MG63 (cell line): ENCODE results near the gene NFE2L1. TPM values are rescaled to one million over a fixed set of nuclear protein-coding genes. Genes with fewer than 3 reads are reported as not detected.
"Not testable (repeated sequence)": the region's sequence is repeated elsewhere in the genome, so short reads cannot be mapped to it uniquely, and the experiment has no call there.

Experiments used
- DNase-seq: peaks from one replicate; pipeline ENCODE4 v3.0.0-alpha.2; 2020
- H3K27me3 ChIP-seq: fragments of 250-450 bp; sonication (Bioruptor Pico); 2 replicates; pipeline ENCODE4 v1.5.1; 2020; ENCODE audit warnings: mild to moderate bottlenecking, moderate library complexity
- H3K36me3 ChIP-seq: fragments of 250-450 bp; sonication (Bioruptor Pico); 2 replicates; pipeline ENCODE4 v1.5.1; 2020; ENCODE audit warnings: mild to moderate bottlenecking, moderate library complexity
- H3K4me3 ChIP-seq: fragments of 250-450 bp; sonication (Bioruptor Pico); 2 replicates; pipeline ENCODE4 v1.5.1; 2020; ENCODE audit warnings: mild to moderate bottlenecking, moderate library complexity
- H3K9me3 ChIP-seq: fragments of 250-450 bp; sonication (Bioruptor Pico); 2 replicates; pipeline ENCODE4 v1.5.1; 2020; ENCODE audit warnings: mild to moderate bottlenecking, moderate library complexity
- total RNA-seq: library from RNA; depleted of rRNA; stranded (reverse); fragments of >200 nt; shearing (Covaris generic); gene quantifications from 2 replicates; pipeline ENCODE4 v1.2.3, GENCODE V29; 2014; ENCODE audit warnings: low replicate concordance

NFE2L1 gene
- total RNA-seq, 1 experiment from 2014 or later = 33.6 TPM

DNA sequence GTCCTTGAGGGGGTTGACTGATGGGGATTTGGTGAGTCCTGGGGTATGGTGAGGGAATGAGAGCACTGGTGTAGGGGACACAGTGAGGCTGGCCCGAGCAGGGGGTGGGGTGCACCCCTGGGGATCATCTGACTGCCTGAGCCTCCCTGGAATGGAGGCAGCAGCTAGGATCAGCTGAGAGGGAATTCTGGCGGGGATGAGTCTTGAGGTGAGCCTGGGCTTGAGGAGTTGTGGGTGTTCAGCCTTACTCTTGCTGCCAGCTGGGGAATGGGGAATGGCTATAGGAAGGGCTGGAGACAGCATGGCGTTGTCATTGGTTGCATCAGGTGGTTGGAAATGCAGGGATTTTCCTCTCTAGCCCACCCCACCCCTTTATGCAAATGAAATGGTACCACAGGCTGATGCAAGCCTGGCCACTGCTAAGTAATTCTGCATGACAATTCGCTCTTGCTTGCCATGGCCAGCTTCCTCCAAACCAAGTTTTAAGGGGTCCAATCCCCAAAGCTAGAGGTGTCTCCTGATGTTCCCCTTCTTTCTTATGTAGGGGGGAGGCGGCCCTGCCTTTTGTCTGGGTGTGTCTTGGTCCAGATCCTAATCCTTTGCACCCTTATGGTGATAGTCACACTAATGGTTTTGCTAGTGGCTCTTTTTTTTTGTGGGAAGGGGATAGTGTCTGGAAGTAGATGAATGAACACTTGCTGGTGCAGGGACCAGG is 7.5 kb downstream of the NFE2L1 start:
- peaks cover 94% of the 10 kb centered on the region for H3K36me3 ChIP-seq
- DNase-seq = peak; percentile 66
- no peaks in the 10 kb centered on the region for H3K27me3 ChIP-seq
- no peaks in the 10 kb centered on the region for H3K9me3 ChIP-seq
- no peak overlapping the region for H3K4me3 ChIP-seq

DNA sequence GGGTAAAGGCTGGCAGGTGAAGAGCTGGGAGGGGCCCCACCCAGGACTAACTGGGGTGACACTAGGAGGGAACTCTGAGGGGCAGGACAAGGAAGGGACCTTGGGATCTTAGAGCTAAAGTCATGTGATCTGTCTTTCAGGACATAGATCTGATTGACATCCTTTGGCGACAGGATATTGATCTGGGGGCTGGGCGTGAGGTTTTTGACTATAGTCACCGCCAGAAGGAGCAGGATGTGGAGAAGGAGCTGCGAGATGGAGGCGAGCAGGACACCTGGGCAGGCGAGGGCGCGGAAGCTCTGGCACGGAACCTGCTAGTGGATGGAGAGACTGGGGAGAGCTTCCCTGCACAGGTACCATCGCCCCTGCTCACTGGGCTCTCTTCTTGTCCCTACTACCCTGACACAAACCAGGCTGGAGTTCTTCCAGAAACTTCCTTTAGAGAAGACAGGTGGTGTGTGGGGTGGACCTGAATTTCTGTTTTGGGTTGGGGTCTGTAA is 8.1 kb downstream of the NFE2L1 start:
- Histone ChIP-seq H3K4me3 (no peak overlapping the region), H3K36me3 (peaks cover 90% of the 10 kb centered on the region), H3K27me3 (no peaks in the 10 kb centered on the region), H3K9me3 (no peaks in the 10 kb centered on the region)
- DNase-seq = no peak

DNA sequence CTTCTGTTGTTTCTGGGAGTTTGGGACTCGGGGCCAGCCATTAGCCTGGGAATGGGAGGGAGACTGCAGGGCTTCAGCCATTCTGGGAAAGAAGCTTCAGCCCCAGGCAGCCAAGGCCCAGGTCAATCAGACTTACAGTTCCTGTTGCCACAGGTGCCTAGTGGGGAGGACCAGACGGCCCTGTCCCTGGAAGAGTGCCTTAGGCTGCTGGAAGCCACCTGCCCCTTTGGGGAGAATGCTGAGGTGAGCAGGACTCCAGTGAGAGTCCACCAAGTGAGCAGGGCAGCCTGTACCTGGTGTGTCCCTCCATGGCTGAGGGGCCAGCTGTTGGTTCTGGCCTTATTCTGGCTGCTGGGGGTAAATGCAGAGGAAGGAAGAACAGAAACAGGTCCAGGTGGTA is 8.7 kb downstream of the NFE2L1 start:
- Histone ChIP-seq H3K27me3 (no peaks in the 10 kb centered on the region), H3K9me3 (no peaks in the 10 kb centered on the region), H3K36me3 (peaks cover 89% of the 10 kb centered on the region), H3K4me3 (no peak overlapping the region)
- no peak for DNase-seq

DNA sequence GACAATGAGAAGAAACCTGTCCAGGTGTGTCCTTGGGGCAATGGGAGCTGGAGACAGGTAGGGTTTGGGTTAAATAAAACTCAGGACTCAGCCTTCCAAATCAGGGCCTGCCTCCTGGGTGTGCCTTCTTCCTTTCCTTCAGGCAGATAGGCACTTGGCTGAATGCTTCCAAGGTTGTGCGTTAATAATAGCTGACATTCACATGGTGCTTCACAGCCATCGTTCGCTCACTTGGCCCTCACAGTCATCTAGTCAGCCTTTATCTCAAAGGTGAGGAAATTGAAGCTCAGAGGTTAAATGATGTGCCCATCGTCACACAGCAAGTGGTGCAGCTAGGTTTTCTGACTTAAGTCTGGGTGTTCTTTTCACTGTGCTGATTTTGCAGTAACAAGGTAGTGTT is 9.5 kb downstream of the NFE2L1 start:
- Histone ChIP-seq H3K27me3 (no peaks in the 10 kb centered on the region), H3K4me3 (no peak overlapping the region), H3K9me3 (no peaks in the 10 kb centered on the region), H3K36me3 (peaks cover 89% of the 10 kb centered on the region)
- DNase-seq = no peak

DNA sequence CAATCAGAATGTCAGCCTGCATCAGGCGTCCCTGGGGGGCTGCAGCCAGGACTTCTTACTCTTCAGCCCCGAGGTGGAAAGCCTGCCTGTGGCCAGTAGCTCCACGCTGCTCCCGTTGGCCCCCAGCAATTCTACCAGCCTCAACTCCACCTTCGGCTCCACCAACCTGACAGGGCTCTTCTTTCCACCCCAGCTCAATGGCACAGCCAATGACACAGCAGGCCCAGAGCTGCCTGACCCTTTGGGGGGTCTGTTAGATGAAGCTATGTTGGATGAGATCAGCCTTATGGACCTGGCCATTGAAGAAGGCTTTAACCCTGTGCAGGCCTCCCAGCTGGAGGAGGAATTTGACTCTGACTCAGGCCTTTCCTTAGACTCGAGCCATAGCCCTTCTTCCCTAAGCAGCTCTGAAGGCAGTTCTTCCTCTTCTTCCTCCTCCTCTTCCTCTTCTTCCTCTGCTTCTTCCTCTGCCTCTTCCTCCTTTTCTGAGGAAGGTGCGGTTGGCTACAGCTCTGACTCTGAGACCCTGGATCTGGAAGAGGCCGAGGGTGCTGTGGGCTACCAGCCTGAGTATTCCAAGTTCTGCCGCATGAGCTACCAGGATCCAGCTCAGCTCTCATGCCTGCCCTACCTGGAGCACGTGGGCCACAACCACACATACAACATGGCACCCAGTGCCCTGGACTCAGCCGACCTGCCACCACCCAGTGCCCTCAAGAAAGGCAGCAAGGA is 10.4 kb downstream of the NFE2L1 start:
- H3K4me3 ChIP-seq = no peak overlapping the region
- peaks cover 89% of the 10 kb centered on the region for H3K36me3 ChIP-seq
- DNase-seq = no peak
- no peaks in the 10 kb centered on the region for H3K9me3 ChIP-seq
- no peaks in the 10 kb centered on the region for H3K27me3 ChIP-seq

DNA sequence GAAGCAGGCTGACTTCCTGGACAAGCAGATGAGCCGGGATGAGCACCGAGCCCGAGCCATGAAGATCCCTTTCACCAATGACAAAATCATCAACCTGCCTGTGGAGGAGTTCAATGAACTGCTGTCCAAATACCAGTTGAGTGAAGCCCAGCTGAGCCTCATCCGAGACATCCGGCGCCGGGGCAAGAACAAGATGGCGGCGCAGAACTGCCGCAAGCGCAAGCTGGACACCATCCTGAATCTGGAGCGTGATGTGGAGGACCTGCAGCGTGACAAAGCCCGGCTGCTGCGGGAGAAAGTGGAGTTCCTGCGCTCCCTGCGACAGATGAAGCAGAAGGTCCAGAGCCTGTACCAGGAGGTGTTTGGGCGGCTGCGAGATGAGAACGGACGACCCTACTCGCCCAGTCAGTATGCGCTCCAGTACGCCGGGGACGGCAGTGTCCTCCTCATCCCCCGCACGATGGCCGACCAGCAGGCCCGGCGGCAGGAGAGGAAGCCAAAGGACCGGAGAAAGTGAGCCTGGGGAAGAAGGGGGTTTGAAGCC is 11.0 kb downstream of the NFE2L1 start:
- H3K4me3 ChIP-seq = no peak overlapping the region
- peaks cover 89% of the 10 kb centered on the region for H3K36me3 ChIP-seq
- DNase-seq = no peak
- no peaks in the 10 kb centered on the region for H3K27me3 ChIP-seq
- no peaks in the 10 kb centered on the region for H3K9me3 ChIP-seq

DNA sequence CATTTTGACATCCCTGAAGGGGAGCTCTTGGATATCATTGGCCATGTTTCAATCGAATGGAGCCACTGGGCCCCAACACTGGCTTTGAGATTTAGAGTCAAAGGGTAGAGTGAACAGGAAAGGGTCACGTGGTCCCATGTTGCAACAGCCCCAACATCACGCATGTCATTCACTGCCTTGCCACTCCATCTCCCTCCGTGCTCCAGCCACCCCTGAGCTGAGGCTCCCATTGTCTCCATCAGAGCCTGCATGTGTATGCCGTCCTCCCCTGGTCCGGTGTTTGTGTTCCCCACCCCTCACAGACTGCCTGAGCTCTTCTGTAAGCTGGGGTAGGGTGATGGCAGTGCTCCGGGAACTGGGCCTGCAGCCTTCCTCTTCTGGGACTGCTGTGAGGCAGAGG is 12.1 kb downstream of the NFE2L1 start:
- H3K9me3 ChIP-seq = no peaks in the 10 kb centered on the region
- no peaks in the 10 kb centered on the region for H3K27me3 ChIP-seq
- no peak for DNase-seq
- H3K4me3 ChIP-seq = no peak overlapping the region
- peaks cover 89% of the 10 kb centered on the region for H3K36me3 ChIP-seq

DNA sequence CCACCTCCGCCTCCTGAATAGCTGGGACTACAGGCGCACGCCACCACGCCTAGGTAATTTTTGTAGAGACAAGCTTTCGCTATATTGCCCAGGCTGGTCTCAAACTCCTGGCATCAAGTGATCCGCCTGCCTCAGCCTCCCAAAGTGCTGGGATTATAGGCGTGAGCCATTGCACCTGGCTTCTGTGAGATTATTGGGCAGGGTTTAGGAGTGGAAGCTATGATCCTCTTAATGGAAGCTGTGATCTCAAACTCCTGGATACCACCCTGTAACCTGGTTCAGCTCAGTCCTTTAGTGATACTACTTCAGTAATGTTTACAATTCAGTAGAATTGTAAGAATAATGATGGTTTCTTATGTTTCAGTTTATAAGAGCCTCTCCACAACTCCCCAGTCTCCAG is 14.1 kb downstream of the NFE2L1 start:
- Histone ChIP-seq H3K27me3 (no peaks in the 10 kb centered on the region), H3K9me3 (no peaks in the 10 kb centered on the region), H3K36me3 (peaks cover 78% of the 10 kb centered on the region), H3K4me3 (no peak overlapping the region)
- no peak for DNase-seq

DNA sequence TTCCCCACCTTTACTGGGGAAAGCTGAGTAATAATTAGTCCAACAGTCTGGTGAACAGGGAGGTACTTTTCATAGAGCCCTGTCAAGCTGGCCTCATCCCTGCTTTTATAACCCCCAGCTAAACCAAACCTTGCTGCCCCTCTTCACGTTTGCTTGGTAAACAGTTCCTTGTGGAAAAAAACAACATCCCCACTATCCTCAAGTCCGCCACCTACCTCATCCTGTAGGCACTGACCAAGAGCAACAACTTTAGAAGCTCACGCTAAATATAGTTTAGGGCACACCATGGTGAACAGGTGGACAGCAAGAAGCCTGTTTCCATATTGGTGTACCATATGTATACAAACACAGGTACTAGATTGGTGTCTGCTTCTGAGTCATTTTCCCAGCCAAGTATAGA is 16.5 kb downstream of the NFE2L1 start:
- Histone ChIP-seq H3K27me3 (no peaks in the 10 kb centered on the region), H3K36me3 (peaks cover 75% of the 10 kb centered on the region), H3K9me3 (no peaks in the 10 kb centered on the region), H3K4me3 (no peak overlapping the region)
- no peak for DNase-seq

DNA sequence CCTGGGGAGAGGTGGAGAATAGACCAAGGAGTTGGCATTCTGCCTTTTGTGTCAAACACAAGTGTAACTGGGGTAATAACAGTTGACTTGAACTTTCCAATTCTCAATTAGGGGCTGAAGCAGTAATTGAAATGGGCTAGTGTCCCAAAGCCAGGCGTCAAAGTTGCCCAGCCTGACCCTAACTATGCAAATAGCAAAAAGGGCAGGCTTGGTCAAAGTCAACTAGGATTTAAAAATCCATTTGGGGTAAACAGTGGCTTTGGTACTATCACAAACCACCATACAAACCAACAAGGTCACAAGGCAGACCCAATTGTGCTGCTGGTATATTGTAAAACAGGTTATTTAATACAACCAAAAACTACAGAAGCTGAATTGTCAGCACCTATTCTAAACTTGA is 18.0 kb downstream of the NFE2L1 start:
- no peak for DNase-seq
- no peaks in the 10 kb centered on the region for H3K27me3 ChIP-seq
- H3K36me3 ChIP-seq = peaks cover 78% of the 10 kb centered on the region
- H3K4me3 ChIP-seq = no peak overlapping the region
- no peaks in the 10 kb centered on the region for H3K9me3 ChIP-seq

DNA sequence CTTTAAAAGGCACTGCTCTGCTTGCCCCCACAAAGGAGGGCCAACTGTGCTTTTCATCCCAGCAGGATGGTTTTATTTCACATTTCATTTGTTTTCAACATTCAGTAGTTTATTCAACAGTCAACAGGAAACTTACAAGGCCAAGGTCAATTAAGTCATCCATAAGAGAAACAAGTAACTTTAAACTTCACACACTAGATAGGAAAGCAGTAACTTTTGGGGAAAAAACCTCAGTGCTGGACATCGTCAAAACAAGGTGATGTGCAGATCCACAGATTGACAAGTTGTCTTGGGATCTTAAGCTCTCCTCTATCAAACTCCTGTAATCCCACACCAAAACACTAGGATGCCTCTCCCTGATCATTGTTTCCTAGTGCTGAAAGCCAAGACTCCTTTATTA is 18.5 kb downstream of the NFE2L1 start:
- no peak for DNase-seq
- H3K9me3 ChIP-seq = no peaks in the 10 kb centered on the region
- H3K27me3 ChIP-seq = no peaks in the 10 kb centered on the region
- H3K4me3 ChIP-seq = no peak overlapping the region
- peaks cover 82% of the 10 kb centered on the region for H3K36me3 ChIP-seq

DNA sequence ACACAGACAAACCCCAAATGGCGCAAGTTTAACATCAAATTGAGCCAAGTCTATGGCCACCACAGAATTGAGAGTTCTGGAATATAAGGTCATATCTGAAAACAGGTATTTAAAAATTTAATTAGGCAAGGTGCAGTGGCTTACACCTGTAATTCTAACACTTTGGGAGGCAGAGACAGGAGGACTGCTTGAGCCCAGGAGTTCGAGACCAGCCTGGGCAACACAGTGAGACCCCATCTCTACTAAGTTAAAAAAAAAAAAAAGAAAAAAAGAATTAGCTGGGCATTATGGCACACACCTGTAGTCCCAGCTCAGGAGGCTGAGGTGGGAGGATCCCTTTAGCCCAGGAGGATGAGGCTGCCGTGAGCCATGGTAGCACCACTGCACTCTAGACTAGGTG is 19.1 kb downstream of the NFE2L1 start:
- H3K9me3 ChIP-seq = no peaks in the 10 kb centered on the region
- peaks cover 81% of the 10 kb centered on the region for H3K36me3 ChIP-seq
- DNase-seq = no peak
- no peak overlapping the region for H3K4me3 ChIP-seq
- H3K27me3 ChIP-seq = no peaks in the 10 kb centered on the region

DNA sequence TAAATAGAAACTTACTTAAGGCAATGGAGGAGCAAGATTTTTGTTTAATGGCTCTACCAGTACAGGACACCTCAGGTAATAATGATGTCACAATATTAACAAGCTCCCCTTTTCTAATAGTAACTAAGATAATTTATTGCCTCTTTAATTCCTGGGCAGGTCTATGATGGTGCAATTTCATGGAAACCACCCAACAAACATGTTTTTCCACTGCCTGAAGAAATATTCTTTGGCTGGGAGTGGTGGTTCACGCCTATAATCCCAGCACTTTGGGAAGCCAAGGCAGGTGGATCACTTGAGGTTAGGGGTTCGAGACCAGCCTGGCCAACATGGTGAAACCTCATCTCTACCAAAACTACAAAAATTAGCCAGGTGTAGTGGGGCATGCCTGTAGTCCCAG is 19.6 kb downstream of the NFE2L1 start:
- not testable (repeated sequence) for H3K4me3 ChIP-seq, H3K27me3 ChIP-seq, DNase-seq, H3K9me3 ChIP-seq
- peaks cover 81% of the 10 kb centered on the region for H3K36me3 ChIP-seq

DNA sequence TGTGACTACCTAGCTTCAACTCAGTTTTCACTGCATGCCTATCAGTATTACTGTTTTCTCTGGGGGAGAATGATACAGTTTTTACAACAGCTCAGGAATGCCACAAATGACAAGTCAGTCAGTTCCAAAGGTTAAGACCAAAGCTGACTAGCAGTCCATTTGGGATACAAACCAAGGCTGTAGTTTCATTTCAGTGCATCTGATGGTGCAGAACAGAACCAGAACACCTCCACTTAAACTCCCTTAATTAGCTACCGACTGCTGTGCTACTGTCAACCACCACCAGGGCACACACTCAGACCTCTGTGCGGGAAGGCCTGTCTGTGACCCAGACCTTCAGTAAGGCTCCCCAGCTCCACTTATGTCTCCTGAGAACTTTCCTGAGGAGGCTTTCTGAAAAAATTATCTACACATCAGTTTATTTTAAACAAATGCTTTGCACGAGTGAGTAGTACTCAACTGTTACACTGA is 20.4 kb downstream of the NFE2L1 start:
- H3K36me3 ChIP-seq = peaks cover 80% of the 10 kb centered on the region
- peak; percentile 29 for DNase-seq
- H3K9me3 ChIP-seq = no peaks in the 10 kb centered on the region
- H3K27me3 ChIP-seq = no peaks in the 10 kb centered on the region
- H3K4me3 ChIP-seq = no peak overlapping the region

DNA sequence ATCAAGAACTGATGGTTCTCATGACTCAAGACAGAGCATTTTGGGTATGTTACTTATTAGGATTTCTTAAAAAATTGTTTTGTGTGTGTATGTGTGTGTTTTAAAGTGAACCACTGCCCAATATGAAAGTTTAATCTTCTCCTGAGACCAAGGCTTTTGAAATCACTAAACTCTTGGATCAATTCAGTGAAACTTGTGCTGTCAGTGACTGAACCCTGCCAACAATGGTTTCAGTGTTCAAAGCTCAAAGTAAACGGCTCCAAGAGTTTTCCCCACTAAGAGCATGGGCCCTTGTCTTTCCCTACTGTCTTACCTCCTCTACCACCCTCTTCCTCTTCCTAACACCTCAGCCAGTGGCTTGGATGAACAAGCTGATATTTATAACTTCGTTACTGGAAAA is 22.0 kb downstream of the NFE2L1 start:
- DNase-seq = no peak
- H3K36me3 ChIP-seq = peaks cover 79% of the 10 kb centered on the region
- no peaks in the 10 kb centered on the region for H3K9me3 ChIP-seq

DNA sequence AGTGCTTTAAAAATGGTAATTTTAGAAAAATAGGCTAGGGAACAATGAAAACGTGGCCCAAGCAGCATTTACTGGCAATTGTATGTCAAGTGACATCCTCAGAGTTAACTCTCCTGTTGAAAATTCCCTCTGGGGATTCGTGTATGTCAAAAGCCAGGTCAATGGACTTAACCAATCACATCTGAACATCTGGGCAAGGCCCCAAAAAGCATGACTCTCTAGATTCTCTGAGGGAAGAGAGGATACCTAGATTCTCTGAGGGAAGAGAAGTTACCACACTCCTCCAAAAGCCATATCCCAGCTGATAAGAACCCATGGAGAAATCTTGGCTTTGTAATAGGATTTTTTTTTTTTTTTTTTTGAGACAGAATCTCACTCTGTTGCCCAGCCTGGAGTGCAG is 23.5 kb downstream of the NFE2L1 start:
- DNase-seq = no peak
- Histone ChIP-seq H3K9me3 (no peaks in the 10 kb centered on the region), H3K27me3 (no peaks in the 10 kb centered on the region), H3K4me3 (no peak overlapping the region), H3K36me3 (peaks cover 84% of the 10 kb centered on the region)

More for the DNA sequence above, 22.0 kb downstream of the NFE2L1 start:
- H3K27me3 ChIP-seq = no peaks in the 10 kb centered on the region
- no peak overlapping the region for H3K4me3 ChIP-seq

DNA sequence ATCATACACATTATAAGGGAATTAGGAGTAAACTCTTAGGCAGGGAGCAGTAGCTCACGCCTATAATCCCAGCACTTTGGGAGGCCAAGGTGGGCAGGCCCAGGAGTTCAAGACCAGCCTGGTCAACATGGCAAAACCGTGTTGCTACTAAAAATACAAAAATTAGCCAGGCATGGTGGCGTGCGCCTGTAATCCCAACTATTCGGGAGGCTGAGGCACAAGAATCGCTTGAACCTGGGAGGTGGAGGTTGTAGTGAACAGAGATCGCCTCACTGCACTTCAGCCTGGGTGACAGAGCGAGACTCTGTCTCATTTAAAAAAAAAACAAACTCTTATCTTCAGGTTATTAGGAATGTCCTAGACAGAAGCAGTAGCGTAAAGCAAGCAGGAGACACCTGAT is 24.7 kb downstream of the NFE2L1 start:
- not testable (repeated sequence) for H3K9me3 ChIP-seq, H3K27me3 ChIP-seq, DNase-seq, H3K4me3 ChIP-seq
- peaks cover 82% of the 10 kb centered on the region for H3K36me3 ChIP-seq
